Gastroesophageal sphincter (tissue), 3 donors: ENCODE measurements around the gene TIMP4.

ENCODE experiments used
- EP300 ChIP-seq: sonication (generic); formaldehyde crosslinking; IDR thresholded peaks from one replicate; pipeline ENCODE4 v1.6.1; 2017; ENCODE audit warnings: antibody characterized with exemption, mild to moderate bottlenecking
- POLR2A ChIP-seq, 2 donors: fragments of 450-650 bp; IDR thresholded peaks; one replicate each; pipeline ENCODE4 v1.6.1; 2017; ENCODE audit warnings: antibody characterized with exemption in 2 of 2, mild to moderate bottlenecking in 2 of 2, moderate library complexity in 1 of 2
- POLR2AphosphoS5 ChIP-seq: sonication (generic); formaldehyde crosslinking; IDR thresholded peaks from one replicate; pipeline ENCODE4 v1.6.1; 2017; ENCODE audit warnings: antibody characterized with exemption
- TF ChIP-seq, protein P1 (sequence below), 4 experiments: fragments of 200-600 bp in 2 of 4; fragments of 450-650 bp in 2 of 4; sonication (generic) in 1 of 4; IDR thresholded peaks; one replicate each; pipeline ENCODE4 v1.5.1; 2017 to 2019; ENCODE audit warnings: antibody characterized with exemption in 4 of 4, mild to moderate bottlenecking in 2 of 4, moderate library complexity in 2 of 4

GRCh38 chr3:12181301-12181700, 22.6 kb upstream of the TIMP4 start:
- TF ChIP-seq POLR2A (IDR thresholded peaks at IDR 0.05) (no peak), EP300 (no peak), POLR2AphosphoS5 (no peak)
- TF ChIP-seq, protein P1, sequence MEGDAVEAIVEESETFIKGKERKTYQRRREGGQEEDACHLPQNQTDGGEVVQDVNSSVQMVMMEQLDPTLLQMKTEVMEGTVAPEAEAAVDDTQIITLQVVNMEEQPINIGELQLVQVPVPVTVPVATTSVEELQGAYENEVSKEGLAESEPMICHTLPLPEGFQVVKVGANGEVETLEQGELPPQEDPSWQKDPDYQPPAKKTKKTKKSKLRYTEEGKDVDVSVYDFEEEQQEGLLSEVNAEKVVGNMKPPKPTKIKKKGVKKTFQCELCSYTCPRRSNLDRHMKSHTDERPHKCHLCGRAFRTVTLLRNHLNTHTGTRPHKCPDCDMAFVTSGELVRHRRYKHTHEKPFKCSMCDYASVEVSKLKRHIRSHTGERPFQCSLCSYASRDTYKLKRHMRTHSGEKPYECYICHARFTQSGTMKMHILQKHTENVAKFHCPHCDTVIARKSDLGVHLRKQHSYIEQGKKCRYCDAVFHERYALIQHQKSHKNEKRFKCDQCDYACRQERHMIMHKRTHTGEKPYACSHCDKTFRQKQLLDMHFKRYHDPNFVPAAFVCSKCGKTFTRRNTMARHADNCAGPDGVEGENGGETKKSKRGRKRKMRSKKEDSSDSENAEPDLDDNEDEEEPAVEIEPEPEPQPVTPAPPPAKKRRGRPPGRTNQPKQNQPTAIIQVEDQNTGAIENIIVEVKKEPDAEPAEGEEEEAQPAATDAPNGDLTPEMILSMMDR (IDR thresholded peaks at IDR 0.05), result no peak
